Measurements from ENCODE around the gene NUDT13.

DNA sequence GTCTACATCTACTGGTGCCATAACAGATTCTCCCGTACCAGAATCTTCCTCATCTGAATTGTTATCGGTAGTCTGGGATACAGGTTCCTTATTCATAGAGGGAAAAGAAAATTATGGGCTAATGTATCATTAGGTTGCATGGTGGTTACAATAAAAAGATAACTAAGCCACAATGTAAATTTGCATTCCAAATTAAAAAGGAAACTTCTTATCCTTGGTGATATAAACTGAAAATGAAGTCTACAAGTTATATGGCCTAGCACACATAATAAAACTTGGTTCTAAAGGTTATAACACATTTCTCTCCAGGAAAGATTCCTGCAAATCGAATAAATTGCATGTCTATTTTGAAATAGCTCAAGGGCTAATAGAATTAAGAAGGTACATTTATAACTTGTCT, 24.5 kb downstream of the NUDT13 start:
- no peak for TF ChIP-seq BHLHE40 (IDR thresholded peaks at IDR 0.05; ENCODE audit: borderline replicate concordance)
- TF ChIP-seq FOXM1 (IDR thresholded peaks at IDR 0.05; ENCODE audit: borderline replicate concordance), result no peak
- no peak for TF ChIP-seq NFRKB (IDR thresholded peaks at IDR 0.05)
- no peak for TF ChIP-seq FOXA1 (IDR thresholded peaks at IDR 0.05)
- TF ChIP-seq L3MBTL2 (conservative IDR thresholded peaks at IDR 0.05), result no peak
- no peak for TF ChIP-seq LEF1 (IDR thresholded peaks at IDR 0.05; ENCODE audit: borderline replicate concordance)
- TF ChIP-seq, protein P1, sequence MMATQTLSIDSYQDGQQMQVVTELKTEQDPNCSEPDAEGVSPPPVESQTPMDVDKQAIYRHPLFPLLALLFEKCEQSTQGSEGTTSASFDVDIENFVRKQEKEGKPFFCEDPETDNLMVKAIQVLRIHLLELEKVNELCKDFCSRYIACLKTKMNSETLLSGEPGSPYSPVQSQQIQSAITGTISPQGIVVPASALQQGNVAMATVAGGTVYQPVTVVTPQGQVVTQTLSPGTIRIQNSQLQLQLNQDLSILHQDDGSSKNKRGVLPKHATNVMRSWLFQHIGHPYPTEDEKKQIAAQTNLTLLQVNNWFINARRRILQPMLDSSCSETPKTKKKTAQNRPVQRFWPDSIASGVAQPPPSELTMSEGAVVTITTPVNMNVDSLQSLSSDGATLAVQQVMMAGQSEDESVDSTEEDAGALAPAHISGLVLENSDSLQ (IDR thresholded peaks at IDR 0.05), result no peak

Data from HEK293T (cell line).